ENCODE measurements around the gene MORC1. TPM values are rescaled to one million over a fixed set of nuclear protein-coding genes. Genes with fewer than 3 reads are reported as not detected.

MORC1 gene
- total RNA-seq, 3 donors from 2014 or later, result not detected

DNA sequence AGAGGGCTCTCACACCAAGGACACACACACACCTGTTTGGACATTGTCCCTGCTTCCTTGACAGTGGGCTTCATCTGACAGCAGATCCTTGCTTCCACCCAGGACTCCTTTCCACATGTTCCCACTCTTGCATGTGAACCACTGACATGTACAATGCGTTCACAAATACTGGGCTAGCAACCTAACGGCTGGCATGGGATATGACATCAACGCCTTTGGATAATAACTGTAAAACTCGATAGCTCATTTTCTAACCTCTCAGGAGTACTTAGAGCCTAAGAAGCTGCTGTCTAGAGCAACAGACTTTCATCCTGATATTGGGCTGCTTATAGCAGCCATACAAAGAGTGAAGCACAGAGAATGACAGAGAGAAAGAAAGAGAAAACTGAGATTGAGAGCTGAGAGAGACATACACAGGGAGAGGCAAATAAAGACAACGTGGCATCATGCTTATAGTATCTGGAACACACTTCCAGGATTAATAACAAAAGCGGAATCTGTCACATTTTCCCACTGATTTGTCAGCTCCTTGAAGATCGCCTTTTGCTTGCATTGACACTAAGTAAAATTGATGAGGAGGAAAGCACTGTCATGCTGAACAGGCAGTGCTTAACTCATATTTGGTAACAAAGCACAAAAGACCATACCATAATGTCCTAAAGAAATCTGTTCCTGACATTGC, 166.0 kb downstream of the MORC1 start:
- Histone ChIP-seq H3K9me3 (no peaks in the 10 kb centered on the region), H3K4me3 (no peak overlapping the region), H3K36me3 (ENCODE audit: low read depth) (no peaks in the 10 kb centered on the region), H3K4me1 (ENCODE audit: low read depth) (no peaks in the 10 kb centered on the region)
- intact Hi-C loops (cut with DNase I, micrococcal nuclease), result no loop called here
- ATAC-seq (no peak), DNase-seq (no peak)
- TF ChIP-seq, protein P1, sequence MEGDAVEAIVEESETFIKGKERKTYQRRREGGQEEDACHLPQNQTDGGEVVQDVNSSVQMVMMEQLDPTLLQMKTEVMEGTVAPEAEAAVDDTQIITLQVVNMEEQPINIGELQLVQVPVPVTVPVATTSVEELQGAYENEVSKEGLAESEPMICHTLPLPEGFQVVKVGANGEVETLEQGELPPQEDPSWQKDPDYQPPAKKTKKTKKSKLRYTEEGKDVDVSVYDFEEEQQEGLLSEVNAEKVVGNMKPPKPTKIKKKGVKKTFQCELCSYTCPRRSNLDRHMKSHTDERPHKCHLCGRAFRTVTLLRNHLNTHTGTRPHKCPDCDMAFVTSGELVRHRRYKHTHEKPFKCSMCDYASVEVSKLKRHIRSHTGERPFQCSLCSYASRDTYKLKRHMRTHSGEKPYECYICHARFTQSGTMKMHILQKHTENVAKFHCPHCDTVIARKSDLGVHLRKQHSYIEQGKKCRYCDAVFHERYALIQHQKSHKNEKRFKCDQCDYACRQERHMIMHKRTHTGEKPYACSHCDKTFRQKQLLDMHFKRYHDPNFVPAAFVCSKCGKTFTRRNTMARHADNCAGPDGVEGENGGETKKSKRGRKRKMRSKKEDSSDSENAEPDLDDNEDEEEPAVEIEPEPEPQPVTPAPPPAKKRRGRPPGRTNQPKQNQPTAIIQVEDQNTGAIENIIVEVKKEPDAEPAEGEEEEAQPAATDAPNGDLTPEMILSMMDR (IDR thresholded peaks at IDR 0.05), result no peak

DNA sequence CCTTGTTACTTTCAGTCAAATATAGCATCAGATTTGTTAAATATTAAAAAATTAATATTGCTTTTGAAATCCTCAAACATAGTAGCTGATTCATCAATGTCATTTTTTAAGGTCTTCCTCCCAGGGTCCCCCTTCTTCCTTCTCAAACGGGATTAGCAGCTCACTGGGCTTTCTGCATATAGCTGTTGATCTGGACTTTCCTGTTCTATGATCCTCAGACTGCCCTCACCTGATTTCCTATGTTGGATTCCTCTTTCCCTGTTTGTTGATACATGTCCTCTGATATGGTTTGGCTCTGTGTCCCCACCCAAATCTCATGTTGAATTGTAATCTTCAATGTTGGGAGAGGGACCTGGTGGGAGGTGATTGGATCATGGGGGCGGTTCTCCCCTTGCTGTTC, 170.1 kb downstream of the MORC1 start:
- H3K36me3 ChIP-seq (ENCODE audit: low read depth), result no peaks in the 10 kb centered on the region
- intact Hi-C loops (cut with DNase I, micrococcal nuclease), result no loop called here
- TF ChIP-seq, protein P1 (IDR thresholded peaks at IDR 0.05), result no peak
- no peaks in the 10 kb centered on the region for H3K9me3 ChIP-seq
- DNase-seq (no peak), ATAC-seq (no peak)
- H3K4me3 ChIP-seq, result no peak overlapping the region
- no peaks in the 10 kb centered on the region for H3K4me1 ChIP-seq (ENCODE audit: low read depth)

DNA sequence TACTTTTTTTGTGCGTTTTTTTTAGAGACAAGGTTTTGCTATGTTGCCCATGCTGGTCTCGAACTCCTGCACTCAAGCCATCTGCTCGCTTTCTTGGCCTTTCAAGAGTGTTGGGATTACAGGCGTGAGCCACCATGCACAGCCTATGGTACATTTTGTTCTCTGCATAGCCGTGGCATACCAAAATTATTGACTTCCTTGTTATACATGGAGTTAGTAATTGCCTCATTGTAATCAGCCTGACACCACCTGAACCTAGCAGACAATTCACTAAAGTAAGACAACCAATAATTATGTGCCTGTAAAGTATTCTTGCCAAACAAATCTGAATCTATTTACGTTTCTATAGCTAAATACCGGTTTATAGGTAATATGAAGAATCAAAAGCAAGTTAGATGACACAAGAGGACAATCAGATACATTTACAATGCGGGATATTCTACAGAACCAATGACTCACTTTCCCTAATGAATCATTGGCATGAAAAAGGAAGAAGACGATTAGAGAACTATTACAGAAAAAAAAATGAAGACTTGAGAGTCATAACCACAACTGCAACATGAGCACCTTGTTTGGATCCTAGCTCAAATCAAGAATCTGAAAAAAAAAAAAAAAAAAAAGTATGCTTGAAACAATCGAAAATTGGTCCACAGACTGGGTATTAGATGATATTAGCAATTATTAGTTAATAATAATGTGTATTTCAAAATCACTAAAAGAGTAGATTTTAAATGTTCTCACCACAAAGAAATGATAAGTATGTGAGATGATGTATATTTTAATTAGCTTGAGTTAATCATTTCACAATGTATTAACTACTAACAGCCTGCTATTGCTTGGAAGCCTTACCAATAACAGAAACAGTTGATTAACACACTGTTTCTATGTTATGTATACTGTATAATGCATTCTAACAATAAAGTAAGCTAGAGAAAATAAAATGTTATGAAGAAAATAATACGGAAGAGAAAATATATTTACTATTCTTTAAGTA, 171.3 kb downstream of the MORC1 start:
- ATAC-seq (no peak), DNase-seq (no peak)
- Histone ChIP-seq H3K4me3 (no peak overlapping the region), H3K9me3 (no peaks in the 10 kb centered on the region), H3K4me1 (ENCODE audit: low read depth) (no peaks in the 10 kb centered on the region), H3K36me3 (ENCODE audit: low read depth) (no peaks in the 10 kb centered on the region)
- TF ChIP-seq, protein P1 (IDR thresholded peaks at IDR 0.05), result no peak
- intact Hi-C loops (cut with DNase I, micrococcal nuclease), result no loop called here

DNA sequence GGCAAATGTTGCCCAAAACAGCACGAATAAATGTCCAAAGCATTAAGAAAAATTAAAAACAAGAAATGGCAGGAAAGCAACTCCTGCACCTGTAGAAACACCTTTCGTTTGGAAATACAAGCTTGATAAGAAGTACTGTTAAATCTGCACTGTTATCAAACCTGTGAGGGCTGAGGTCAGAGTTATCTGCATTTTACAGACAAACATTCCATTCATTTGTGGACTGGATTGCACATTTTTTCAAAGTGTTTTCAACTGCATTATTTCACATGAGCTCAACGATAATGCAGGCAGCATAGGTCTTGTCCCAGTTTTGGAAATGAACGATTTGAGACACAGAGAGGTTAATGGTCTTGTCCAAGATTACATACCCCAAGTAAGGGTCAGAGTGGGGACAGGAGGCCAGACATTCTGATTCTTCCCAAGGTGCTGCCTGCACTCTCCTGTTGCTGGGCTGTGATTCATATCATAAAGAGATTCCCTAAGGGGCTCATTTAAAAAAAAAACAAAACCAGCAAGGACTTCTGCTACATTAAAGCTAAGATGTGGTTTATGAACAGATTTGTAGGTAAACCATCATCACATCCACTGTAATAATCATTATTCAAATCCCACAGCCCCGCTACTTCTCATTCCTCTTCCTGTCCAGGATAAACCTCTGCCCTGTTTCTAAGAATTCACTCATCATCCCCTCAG, 177.2 kb downstream of the MORC1 start:
- intact Hi-C loops (cut with DNase I, micrococcal nuclease), result no loop called here
- H3K4me1 ChIP-seq (ENCODE audit: low read depth), result no peaks in the 10 kb centered on the region
- ATAC-seq (no peak), DNase-seq (no peak)
- H3K9me3 ChIP-seq, result no peaks in the 10 kb centered on the region
- TF ChIP-seq, protein P1 (IDR thresholded peaks at IDR 0.05), result no peak
- H3K4me3 ChIP-seq, result no peak overlapping the region
- no peaks in the 10 kb centered on the region for H3K36me3 ChIP-seq (ENCODE audit: low read depth)

DNA sequence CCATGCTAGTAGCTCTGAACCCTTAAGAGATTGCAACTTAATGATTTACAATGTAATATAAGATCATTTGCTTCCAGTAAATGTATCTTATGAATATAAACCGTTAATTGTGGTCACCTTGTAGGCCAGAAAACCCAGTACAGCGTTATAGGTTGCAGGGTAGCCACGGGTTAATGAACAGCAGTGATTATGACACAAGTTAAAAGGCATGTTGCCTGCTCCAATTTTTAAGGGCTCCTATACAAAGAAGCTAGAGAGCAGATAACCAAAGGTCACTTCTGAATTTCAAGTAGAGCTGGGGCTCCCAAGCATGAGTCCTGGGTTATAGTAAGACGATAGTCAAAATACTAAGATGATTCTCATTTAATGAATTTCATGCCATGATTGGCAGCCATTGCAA, 177.8 kb downstream of the MORC1 start:
- Histone ChIP-seq H3K9me3 (no peaks in the 10 kb centered on the region), H3K4me1 (ENCODE audit: low read depth) (no peaks in the 10 kb centered on the region), H3K36me3 (ENCODE audit: low read depth) (no peaks in the 10 kb centered on the region), H3K4me3 (no peak overlapping the region)
- intact Hi-C loops (cut with DNase I, micrococcal nuclease), result no loop called here
- no peak for ATAC-seq
- TF ChIP-seq, protein P1 (IDR thresholded peaks at IDR 0.05), result no peak
- no peak for DNase-seq

All from mucosa of descending colon (tissue), 3 donors.